Activated B cell treated with CpG ODN at 0.5 μM for 24 hours (primary cell): ENCODE results near the gene DDX3X. TPM values are rescaled to one million over a fixed set of nuclear protein-coding genes. Genes with fewer than 3 reads are reported as not detected.

Source experiments
- ATAC-seq: fragments of 200-7000 bp; cut with Tn5 transposase; one replicate; pipeline ENCODE4 v1.10.0; 2021; ENCODE audit warnings: low read depth, mild to moderate bottlenecking, moderate library complexity
- CTCF ChIA-PET: fragments of 350-600 bp; sonication (Branson Sonifier 250); formaldehyde crosslinking; loops from one replicate; lab custom pipeline; 2021; ENCODE audit warnings: antibody characterized with exemption; lab: Charles Lee
- POLR2A ChIA-PET: fragments of 350-600 bp; sonication (Branson Sonifier 250); formaldehyde crosslinking; loops from one replicate; lab custom pipeline; 2021; ENCODE audit warnings: antibody characterized with exemption; lab: Charles Lee
- DNase-seq: peaks from one replicate; pipeline ENCODE4 v3.0.0; 2022
- H3K27ac Mint-ChIP-seq: one replicate; pipeline ENCODE4 v1.8.0; 2020; ENCODE audit warnings: mixed read lengths
- H3K27me3 Mint-ChIP-seq: one replicate; pipeline ENCODE4 v1.8.0; 2021; ENCODE audit warnings: mixed read lengths
- H3K36me3 Mint-ChIP-seq: one replicate; pipeline ENCODE4 v1.8.0; 2021; ENCODE audit warnings: low read depth, mixed read lengths
- H3K4me1 Mint-ChIP-seq: one replicate; pipeline ENCODE4 v1.8.0; 2021; ENCODE audit warnings: mixed read lengths
- H3K4me3 Mint-ChIP-seq: one replicate; pipeline ENCODE4 v1.8.0; 2020; ENCODE audit warnings: mild to moderate bottlenecking, mixed read lengths
- H3K9me3 Mint-ChIP-seq: one replicate; pipeline ENCODE4 v1.8.0; 2020; ENCODE audit warnings: mixed read lengths
- CTCF ChIP-seq: fragments of 200-600 bp; IDR thresholded peaks from one replicate; pipeline ENCODE4 v1.8.0; 2022; ENCODE audit warnings: antibody characterized with exemption, mild to moderate bottlenecking
- intact Hi-C: fragments of 100-400 bp; cut with micrococcal nuclease; formaldehyde crosslinking; loops from one replicate; pipeline ENCODE4 v1.15.1; 2024
- total RNA-seq: library from RNA; stranded (reverse); gene quantifications from 2 replicates; pipeline ENCODE4 v1.2.3, GENCODE V29; 2022

Gene DDX3X
- total RNA-seq, 1 donor from 2014 or later: 247 TPM

- H3K27ac Mint-ChIP-seq: no peak overlapping the region
- ATAC-seq (no peak), DNase-seq (no peak)
- no peaks in the 10 kb centered on the region for H3K9me3 Mint-ChIP-seq
- no peaks in the 10 kb centered on the region for H3K36me3 Mint-ChIP-seq
- CTCF ChIA-PET: no interaction called here
- no peak for TF ChIP-seq CTCF
- no peak overlapping the region for H3K4me3 Mint-ChIP-seq
- no peaks in the 10 kb centered on the region for H3K27me3 Mint-ChIP-seq
- POLR2A ChIA-PET: no interaction called here
- H3K4me1 Mint-ChIP-seq: no peaks in the 10 kb centered on the region
- intact Hi-C loops: no loop called here
Measured at GRCh38 chrX:41304178-41304577, 29.8 kb upstream of the DDX3X start.

- no peak for ATAC-seq
- ChIA-PET POLR2A (interaction anchor here (0.5 kb wide), 1 partner anchor 159 kb away, joined by 6 read pairs; no protein-coding TSS in a partner anchor), CTCF (no interaction called here)
- Mint-ChIP-seq H3K9me3 (no peaks in the 10 kb centered on the region), H3K4me1 (no peaks in the 10 kb centered on the region), H3K4me3 (no peak overlapping the region), H3K27ac (no peak overlapping the region), H3K27me3 (no peaks in the 10 kb centered on the region), H3K36me3 (no peaks in the 10 kb centered on the region)
- intact Hi-C loops: no loop called here
- DNase-seq: no peak
- no peak for TF ChIP-seq CTCF
Measured at GRCh38 chrX:41308884-41309647, 24.9 kb upstream of the DDX3X start.

GRCh38 chrX:41312786-41313185 is 21.2 kb upstream of the DDX3X start:
- Mint-ChIP-seq H3K4me3 (no peak overlapping the region), H3K27me3 (no peaks in the 10 kb centered on the region), H3K9me3 (no peaks in the 10 kb centered on the region), H3K36me3 (no peaks in the 10 kb centered on the region), H3K27ac (no peak overlapping the region), H3K4me1 (no peaks in the 10 kb centered on the region)
- no peak for TF ChIP-seq CTCF
- POLR2A ChIA-PET: interaction anchor here (0.7 kb wide), 1 partner anchor 163 kb away, joined by 4 read pairs; no protein-coding TSS in a partner anchor
- DNase-seq: no peak
- CTCF ChIA-PET: no interaction called here
- intact Hi-C loops: no loop called here
- no peak for ATAC-seq

- Mint-ChIP-seq H3K27me3 (no peaks in the 10 kb centered on the region), H3K4me3 (no peak overlapping the region), H3K36me3 (no peaks in the 10 kb centered on the region), H3K27ac (no peak overlapping the region), H3K4me1 (no peaks in the 10 kb centered on the region), H3K9me3 (no peaks in the 10 kb centered on the region)
- intact Hi-C loops: no loop called here
- ATAC-seq (no peak), DNase-seq (no peak)
- no peak for TF ChIP-seq CTCF
- POLR2A ChIA-PET: no interaction called here
- CTCF ChIA-PET: no interaction called here
Measured at GRCh38 chrX:41313419-41313818, 20.5 kb upstream of the DDX3X start.

GRCh38 chrX:41314204-41314603 is 19.8 kb upstream of the DDX3X start:
- no peak overlapping the region for H3K27ac Mint-ChIP-seq
- intact Hi-C loops: no loop called here
- DNase-seq (no peak), ATAC-seq (no peak)
- no peaks in the 10 kb centered on the region for H3K9me3 Mint-ChIP-seq
- TF ChIP-seq CTCF: no peak
- CTCF ChIA-PET: no interaction called here
- H3K27me3 Mint-ChIP-seq: no peaks in the 10 kb centered on the region
- no peak overlapping the region for H3K4me3 Mint-ChIP-seq
- H3K4me1 Mint-ChIP-seq: no peaks in the 10 kb centered on the region
- no peaks in the 10 kb centered on the region for H3K36me3 Mint-ChIP-seq
- POLR2A ChIA-PET: no interaction called here
